GM20000 (cell line): Measurements from ENCODE around the gene DIS3L2.

ENCODE experiments used
- DNase-seq: peaks from one replicate; pipeline ENCODE4 v3.0.0; 2012; ENCODE audit warnings: low spot score
- CTCF ChIP-seq: IDR thresholded peaks from 2 replicates; pipeline ENCODE4 v1.5.1; 2012; ENCODE audit warnings: mild to moderate bottlenecking, control low read depth; ENCODE audit errors: extremely low read depth, missing control alignments

Gene DIS3L2

GRCh38 chr2:231926180-231926741 is 35.3 kb upstream of the DIS3L2 start, which contains the start of gene NPPC:
Gene NPPC (minus strand): TSS chr2:231926396. CDS start chr2:231926249, 147 bp downstream.
- peak; percentile 59 for TF ChIP-seq CTCF
- peak; percentile 88 for DNase-seq

GRCh38 chr2:231926761-231927565 is 34.5 kb upstream of the DIS3L2 start:
- TF ChIP-seq CTCF: no peak
- peak; percentile 55 for DNase-seq

- peak; percentile 22 for DNase-seq
- TF ChIP-seq CTCF: no peak
Observed at GRCh38 chr2:231927566-231927890, 34.0 kb upstream of the DIS3L2 start.

GRCh38 chr2:231928481-231928880 is 33.0 kb upstream of the DIS3L2 start:
- peak; percentile 14 for DNase-seq
- TF ChIP-seq CTCF: no peak

GRCh38 chr2:231928901-231929725 is 32.4 kb upstream of the DIS3L2 start:
- peak; percentile 8 for DNase-seq
- no peak for TF ChIP-seq CTCF

- DNase-seq: peak; percentile 56
Observed at GRCh38 chr2:231929961-231930592, 31.4 kb upstream of the DIS3L2 start.

More at GRCh38 chr2:231929961-231930592, 31.4 kb upstream of the DIS3L2 start:
- peak; percentile 62 for TF ChIP-seq CTCF
